B cell (primary cell): ENCODE measurements around the gene ALKBH5. TPM values are rescaled to one million over a fixed set of nuclear protein-coding genes. Genes with fewer than 3 reads are reported as not detected.

ENCODE experiments used
- ATAC-seq: fragments of 200-7000 bp; cut with Tn5 transposase; one replicate; pipeline ENCODE4 v1.10.0; 2021; ENCODE audit warnings: low read depth, mild to moderate bottlenecking, moderate number of reproducible peaks, moderate library complexity
- CTCF ChIA-PET: fragments of 350-600 bp; sonication (Branson Sonifier 250); formaldehyde crosslinking; loops from one replicate; lab custom pipeline; 2021; ENCODE audit warnings: antibody characterized with exemption, inconsistent platforms; lab: Charles Lee
- POLR2A ChIA-PET: fragments of 350-600 bp; sonication (Branson Sonifier 250); formaldehyde crosslinking; loops from one replicate; lab custom pipeline; 2021; ENCODE audit warnings: antibody characterized with exemption; lab: Charles Lee
- DNase-seq: peaks from one replicate; pipeline ENCODE4 v3.0.0; 2013
- H2AFZ ChIP-seq: 2 replicates; pipeline ENCODE4 v1.6.1; 2012; ENCODE audit warnings: mild to moderate bottlenecking, low read depth, low read length; ENCODE audit not compliant: insufficient read depth, poor library complexity, severe bottlenecking
- H3K27ac ChIP-seq, 2 donors: 1 replicate in 1 of 2; 2 replicates in 1 of 2; pipeline ENCODE4 v1.5.1; 2012 to 2013; ENCODE audit warnings: low read length in 2 of 2, mild to moderate bottlenecking in 2 of 2, moderate library complexity in 1 of 2
- H3K27me3 ChIP-seq, 4 experiments: fragments of 200-600 bp in 1 of 4; sonication (generic) in 1 of 4; replicated peaks in 1 of 4; 1 replicate in 2 of 4; 2 replicates in 2 of 4; pipeline versions ENCODE4 v1.6.1 to v1.7.0; 2013 to 2016; ENCODE audit warnings: low read length in 3 of 4, mild to moderate bottlenecking in 2 of 4, mixed read lengths in 1 of 4, moderate library complexity in 1 of 4; ENCODE audit not compliant: insufficient read depth in 4 of 4, control insufficient read depth in 3 of 4; ENCODE audit errors: control extremely low read depth in 1 of 4
- H3K36me3 ChIP-seq, 2 experiments: replicated peaks in 1 of 2; 1 replicate in 1 of 2; 2 replicates in 1 of 2; pipeline versions ENCODE4 v1.6.1 to v1.7.1; 2013; ENCODE audit warnings: low read length in 1 of 2; ENCODE audit not compliant: insufficient read depth in 2 of 2, control insufficient read depth in 1 of 2; ENCODE audit errors: control extremely low read depth in 1 of 2, extremely low read depth in 1 of 2
- H3K4me1 ChIP-seq, 2 donors: fragments of 200-600 bp in 1 of 2; sonication (generic) in 1 of 2; 1 replicate in 1 of 2; 2 replicates in 1 of 2; pipeline versions ENCODE4 v1.5.1 to v1.6.1; 2013 to 2017; ENCODE audit warnings: low read length in 2 of 2; ENCODE audit not compliant: control insufficient read depth in 2 of 2, insufficient read depth in 2 of 2
- H3K4me2 ChIP-seq: replicated peaks from 2 replicates; pipeline ENCODE3; 2012; ENCODE audit warnings: mild to moderate bottlenecking, low read depth, low read length; ENCODE audit not compliant: poor library complexity, severe bottlenecking
- H3K4me3 ChIP-seq, 5 experiments: fragments of 200-600 bp in 1 of 5; sonication (generic) in 1 of 5; 1 replicate in 3 of 5; 2 replicates in 2 of 5; pipeline versions ENCODE4 v1.5.1 to v1.7.0; 2011 to 2016; ENCODE audit warnings: low read length in 4 of 5, mild to moderate bottlenecking in 4 of 5, low read depth in 2 of 5, control low read depth in 1 of 5, moderate library complexity in 1 of 5; ENCODE audit not compliant: insufficient read depth in 1 of 5; ENCODE audit errors: control extremely low read depth in 1 of 5, extremely low read depth in 1 of 5
- H3K79me2 ChIP-seq: fragments of 200-600 bp; sonication (generic); one replicate; pipeline ENCODE4 v1.6.0; 2016; ENCODE audit warnings: low read length; ENCODE audit not compliant: control insufficient read depth, insufficient read depth
- H3K9ac ChIP-seq: fragments of 200-600 bp; sonication (generic); 2 replicates; pipeline ENCODE4 v1.6.1; 2017; ENCODE audit warnings: mild to moderate bottlenecking, low read length, moderate library complexity
- H3K9me3 ChIP-seq, 3 donors: one replicate each; pipeline versions ENCODE4 v1.6.1 to v1.7.1; 2013; ENCODE audit warnings: low read length in 2 of 3; ENCODE audit not compliant: control insufficient read depth in 2 of 3, insufficient read depth in 1 of 3; ENCODE audit errors: control extremely low read depth in 1 of 3
- H4K20me1 ChIP-seq: 2 replicates; pipeline ENCODE4 v1.6.0; 2012; ENCODE audit warnings: mild to moderate bottlenecking, low read length; ENCODE audit not compliant: insufficient read depth, control insufficient read depth, poor library complexity, severe bottlenecking
- H3K27ac Mint-ChIP-seq: one replicate; pipeline ENCODE4 v1.8.0; 2021; ENCODE audit warnings: mixed read lengths
- H3K27me3 Mint-ChIP-seq: one replicate; pipeline ENCODE4 v1.8.0; 2021; ENCODE audit warnings: mixed read lengths
- H3K4me1 Mint-ChIP-seq: one replicate; pipeline ENCODE4 v1.8.0; 2021; ENCODE audit warnings: mixed read lengths
- H3K4me3 Mint-ChIP-seq: one replicate; pipeline ENCODE4 v1.8.0; 2021; ENCODE audit warnings: mixed read lengths
- H3K9me3 Mint-ChIP-seq: one replicate; pipeline ENCODE4 v1.8.0; 2022; ENCODE audit warnings: mixed read lengths; ENCODE audit not compliant: insufficient read depth
- EZH2 ChIP-seq: IDR thresholded peaks from 2 replicates; pipeline ENCODE4 v1.6.1; 2012; ENCODE audit warnings: borderline replicate concordance, low read depth, mild to moderate bottlenecking, moderate library complexity, low read length; ENCODE audit not compliant: insufficient read depth, poor library complexity, severe bottlenecking
- WGBS: methylation state at CpG from one replicate; pipeline ENCODE4 v1.1.5; 2013; ENCODE audit warnings: missing lambda C conversion rate; ENCODE audit not compliant: insufficient coverage; 5-methylcytosine and 5-hydroxymethylcytosine counted together
- intact Hi-C: fragments of 100-400 bp; cut with micrococcal nuclease; formaldehyde crosslinking; loops from one replicate; pipeline ENCODE4 v1.10.0; 2022
- polyA plus RNA-seq: library from polyadenylated mRNA; depleted of rRNA; stranded (reverse); fragments of >200 nt; gene quantifications from 2 replicates; pipeline ENCODE4 v1.2.3, GENCODE V29; 2012
- total RNA-seq, 2 donors: library from RNA; stranded (reverse); fragments of 120-200 nt in 1 of 2; gene quantifications; 1 replicate in 1 of 2; 2 replicates in 1 of 2; pipeline versions ENCODE4 v1.2.3 to v1.2.4, GENCODE V29; 2013 to 2022
- TF ChIP-seq, protein P1 (sequence below): fragments of 200-600 bp; IDR thresholded peaks from one replicate; pipeline ENCODE4 v1.8.0; 2022; ENCODE audit warnings: antibody characterized with exemption, mild to moderate bottlenecking

ALKBH5 gene
- total and polyA plus RNA-seq, 2 donors (not counting 1 experiment from before 2014, with no cell fraction given): 63.3 to 104 TPM

- Histone ChIP-seq H4K20me1 (no peaks in the 10 kb centered on the region), H3K36me3 (no peaks in the 10 kb centered on the region), H3K4me3 (no peak overlapping the region), H3K9ac (no peak overlapping the region), H3K27me3 (peaks cover 0 to 3% (median 0%) of the 10 kb centered on the region in 4 experiments), H3K9me3 (no peaks in the 10 kb centered on the region), H3K4me2 (no peak overlapping the region), H3K4me1 (no peaks in the 10 kb centered on the region), H2AFZ (no peak overlapping the region), H3K79me2 (no peaks in the 10 kb centered on the region), H3K27ac (no peak overlapping the region)
- no peak overlapping the region for H3K4me3 Mint-ChIP-seq
- no peaks in the 10 kb centered on the region for H3K4me1 Mint-ChIP-seq
- TF ChIP-seq EZH2: no peak
- ChIA-PET POLR2A (no interaction called here), CTCF (interaction anchor here (0.6 kb wide), 1 partner anchor 33 kb away, joined by 5 read pairs; no protein-coding TSS in a partner anchor)
- DNase-seq (no peak), ATAC-seq (no peak)
- intact Hi-C loops: no loop called here
- WGBS: 88% methylated on average over 3 of the region's 3 CpGs
- no peaks in the 10 kb centered on the region for H3K27me3 Mint-ChIP-seq
- no peaks in the 10 kb centered on the region for H3K9me3 Mint-ChIP-seq
- H3K27ac Mint-ChIP-seq: no peak overlapping the region
Observed at GRCh38 chr17:18146980-18147379, 36.6 kb upstream of the ALKBH5 start.

DNA sequence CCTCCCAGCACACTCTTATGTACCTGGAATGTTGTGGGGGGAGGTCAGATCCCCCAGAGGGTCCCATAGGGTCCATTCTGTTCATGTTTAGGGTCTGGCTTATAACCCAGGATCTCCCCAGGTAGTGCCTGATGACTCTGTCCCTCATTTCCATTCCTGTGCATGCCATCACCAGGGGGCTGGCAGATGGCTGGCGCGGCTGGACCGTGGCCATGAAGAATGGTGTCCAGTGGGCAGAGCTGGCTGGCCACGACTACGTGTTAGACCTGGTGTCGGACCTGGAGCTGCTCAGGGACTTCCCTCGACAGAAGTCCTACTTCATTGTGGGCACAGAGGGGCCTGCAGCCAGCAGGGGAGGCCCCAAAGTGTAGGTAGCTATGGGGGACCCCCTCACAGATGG, 35.0 kb upstream of the ALKBH5 start:
- Histone ChIP-seq H3K27me3 (no peaks in the 10 kb centered on the region), H3K9me3 (no peaks in the 10 kb centered on the region), H3K4me2 (no peak overlapping the region), H4K20me1 (no peaks in the 10 kb centered on the region), H3K4me1 (peaks cover 0 to 9% of the 10 kb centered on the region in 2 donors), H2AFZ (no peak overlapping the region), H3K4me3 (no peak overlapping the region), H3K9ac (no peak overlapping the region), H3K36me3 (no peaks in the 10 kb centered on the region), H3K27ac (no peak overlapping the region), H3K79me2 (no peaks in the 10 kb centered on the region)
- intact Hi-C loops: no loop called here
- no peaks in the 10 kb centered on the region for H3K27me3 Mint-ChIP-seq
- H3K27ac Mint-ChIP-seq: no peak overlapping the region
- ATAC-seq (no peak), DNase-seq (no peak)
- no peaks in the 10 kb centered on the region for H3K9me3 Mint-ChIP-seq
- TF ChIP-seq, protein P1, sequence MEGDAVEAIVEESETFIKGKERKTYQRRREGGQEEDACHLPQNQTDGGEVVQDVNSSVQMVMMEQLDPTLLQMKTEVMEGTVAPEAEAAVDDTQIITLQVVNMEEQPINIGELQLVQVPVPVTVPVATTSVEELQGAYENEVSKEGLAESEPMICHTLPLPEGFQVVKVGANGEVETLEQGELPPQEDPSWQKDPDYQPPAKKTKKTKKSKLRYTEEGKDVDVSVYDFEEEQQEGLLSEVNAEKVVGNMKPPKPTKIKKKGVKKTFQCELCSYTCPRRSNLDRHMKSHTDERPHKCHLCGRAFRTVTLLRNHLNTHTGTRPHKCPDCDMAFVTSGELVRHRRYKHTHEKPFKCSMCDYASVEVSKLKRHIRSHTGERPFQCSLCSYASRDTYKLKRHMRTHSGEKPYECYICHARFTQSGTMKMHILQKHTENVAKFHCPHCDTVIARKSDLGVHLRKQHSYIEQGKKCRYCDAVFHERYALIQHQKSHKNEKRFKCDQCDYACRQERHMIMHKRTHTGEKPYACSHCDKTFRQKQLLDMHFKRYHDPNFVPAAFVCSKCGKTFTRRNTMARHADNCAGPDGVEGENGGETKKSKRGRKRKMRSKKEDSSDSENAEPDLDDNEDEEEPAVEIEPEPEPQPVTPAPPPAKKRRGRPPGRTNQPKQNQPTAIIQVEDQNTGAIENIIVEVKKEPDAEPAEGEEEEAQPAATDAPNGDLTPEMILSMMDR: no peak
- TF ChIP-seq EZH2: no peak
- ChIA-PET CTCF (no interaction called here), POLR2A (no interaction called here)
- WGBS: 93% methylated on average over 7 of the region's 7 CpGs
- peaks cover 9% of the 10 kb centered on the region for H3K4me1 Mint-ChIP-seq
- H3K4me3 Mint-ChIP-seq: no peak overlapping the region
